Neuronal stem cell (in vitro differentiated cells): Measurements from ENCODE around the gene SUPT20H.

Experiments used
- DNase-seq: peaks from one replicate; pipeline ENCODE4 v3.0.0-alpha.2; 2013; ENCODE audit warnings: low spot score
- H2AFZ ChIP-seq: one replicate; pipeline ENCODE4 v1.6.1; 2013; ENCODE audit warnings: mild to moderate bottlenecking, low read length, inconsistent platforms
- H2AK5ac ChIP-seq: 2 replicates; pipeline ENCODE4 v1.6.1; 2013; ENCODE audit warnings: low read depth, mild to moderate bottlenecking, inconsistent platforms, low read length, moderate library complexity, mixed read lengths
- H2BK120ac ChIP-seq: 2 replicates; pipeline ENCODE4 v1.6.1; 2013; ENCODE audit warnings: low read depth, mild to moderate bottlenecking, inconsistent platforms, low read length, moderate library complexity, mixed read lengths
- H2BK12ac ChIP-seq: one replicate; pipeline ENCODE4 v1.6.1; 2013; ENCODE audit warnings: low read length, inconsistent platforms
- H2BK15ac ChIP-seq: 2 replicates; pipeline ENCODE4 v1.6.1; 2013; ENCODE audit warnings: mild to moderate bottlenecking, low read length, inconsistent platforms, mixed read lengths
- H2BK5ac ChIP-seq: one replicate; pipeline ENCODE4 v1.6.1; 2013; ENCODE audit warnings: inconsistent platforms, mild to moderate bottlenecking, low read length, moderate library complexity
- H3K14ac ChIP-seq: one replicate; pipeline ENCODE4 v1.6.1; 2013; ENCODE audit warnings: low read length, inconsistent platforms
- H3K18ac ChIP-seq: 2 replicates; pipeline ENCODE4 v1.6.1; 2013; ENCODE audit warnings: low read length, inconsistent platforms
- H3K23ac ChIP-seq: 2 replicates; pipeline ENCODE4 v1.6.1; 2013; ENCODE audit warnings: low read depth, mild to moderate bottlenecking, mixed read lengths, low read length, inconsistent platforms; ENCODE audit not compliant: poor library complexity
- H3K27ac ChIP-seq: replicated peaks from 3 replicates; pipeline ENCODE4 v1.5.1; 2013; ENCODE audit warnings: low read length, inconsistent platforms
- H3K27me3 ChIP-seq, 3 experiments: 2 replicates each; pipeline ENCODE4 v1.6.1; 2013; ENCODE audit warnings: low read length in 3 of 3, mild to moderate bottlenecking in 2 of 3, inconsistent platforms in 1 of 3, low read depth in 1 of 3, mixed read lengths in 1 of 3, moderate library complexity in 1 of 3; ENCODE audit not compliant: control insufficient read depth in 3 of 3, insufficient read depth in 3 of 3
- H3K36me3 ChIP-seq, 2 donors: replicated peaks in 1 of 2; 2 replicates each; pipeline ENCODE4 v1.6.1; 2013; ENCODE audit warnings: low read length in 2 of 2; ENCODE audit not compliant: control insufficient read depth in 2 of 2, insufficient read depth in 2 of 2
- H3K4ac ChIP-seq: 2 replicates; pipeline ENCODE4 v1.6.1; 2013; ENCODE audit warnings: inconsistent platforms, mild to moderate bottlenecking, low read length, moderate library complexity
- H3K4me1 ChIP-seq, 2 donors: 1 replicate in 1 of 2; 2 replicates in 1 of 2; pipeline ENCODE4 v1.6.1; 2013; ENCODE audit warnings: low read length in 2 of 2, low read depth in 1 of 2; ENCODE audit not compliant: control insufficient read depth in 2 of 2, insufficient read depth in 1 of 2
- H3K4me2 ChIP-seq: one replicate; pipeline ENCODE4 v1.6.1; 2013; ENCODE audit warnings: mild to moderate bottlenecking, low read length, inconsistent platforms; ENCODE audit not compliant: insufficient read depth, poor library complexity, severe bottlenecking
- H3K4me3 ChIP-seq, 2 donors: 2 replicates each; pipeline ENCODE4 v1.5.1; 2013; ENCODE audit warnings: low read length in 2 of 2, mild to moderate bottlenecking in 2 of 2, inconsistent platforms in 1 of 2, moderate library complexity in 1 of 2
- H3K79me1 ChIP-seq: one replicate; pipeline ENCODE4 v1.6.1; 2013; ENCODE audit warnings: low read depth, mild to moderate bottlenecking, inconsistent platforms, low read length, moderate library complexity
- H3K9ac ChIP-seq: one replicate; pipeline ENCODE4 v1.6.1; 2013; ENCODE audit warnings: mild to moderate bottlenecking, low read depth, low read length, inconsistent platforms; ENCODE audit not compliant: poor library complexity
- H3K9me3 ChIP-seq, 2 donors: replicated peaks in 1 of 2; 2 replicates each; pipeline versions ENCODE3 to v1.6.1; 2013; ENCODE audit warnings: low read length in 2 of 2, mild to moderate bottlenecking in 2 of 2, inconsistent platforms in 1 of 2, low read depth in 1 of 2, mixed read lengths in 1 of 2, moderate library complexity in 1 of 2; ENCODE audit not compliant: control insufficient read depth in 2 of 2, insufficient read depth in 1 of 2
- H4K8ac ChIP-seq: one replicate; pipeline ENCODE4 v1.6.1; 2013; ENCODE audit warnings: low read depth, mild to moderate bottlenecking, inconsistent platforms, low read length, moderate library complexity
- H4K91ac ChIP-seq: one replicate; pipeline ENCODE4 v1.6.1; 2013; ENCODE audit warnings: low read length, low read depth, mild to moderate bottlenecking, inconsistent platforms; ENCODE audit not compliant: poor library complexity
- WGBS, 2 donors: extraction: QIAGEN DNeasy Blood & Tissue Kit; methylation state at CpG; one replicate each; pipeline ENCODE4 v1.1.7; 2013; ENCODE audit warnings: missing lambda C conversion rate in 2 of 2, mixed read lengths in 1 of 2; ENCODE audit not compliant: insufficient read length in 2 of 2, insufficient replicate concordance in 1 of 2; ENCODE audit errors: extremely low coverage in 2 of 2; 5-methylcytosine and 5-hydroxymethylcytosine counted together

The SUPT20H gene

GRCh38 chr13:37106642-37107041 lies 47.2 kb upstream of the SUPT20H start:
- Histone ChIP-seq H2BK120ac (no peak overlapping the region), H3K79me1 (no peaks in the 10 kb centered on the region), H3K14ac (no peak overlapping the region), H3K9ac (no peak overlapping the region), H2AK5ac (no peak overlapping the region), H3K27ac (no peak overlapping the region), H3K23ac (no peak overlapping the region), H3K4me1 (peaks cover 0 to 22% of the 10 kb centered on the region in 2 donors), H4K91ac (no peak overlapping the region), H3K4me3 (no peak overlapping the region), H4K8ac (no peak overlapping the region), H2BK5ac (no peak overlapping the region), H2AFZ (peak overlapping the region; percentile 70), H3K27me3 (no peaks in the 10 kb centered on the region), H3K4ac (no peak overlapping the region), H2BK15ac (no peak overlapping the region), H3K18ac (no peak overlapping the region), H3K4me2 (no peak overlapping the region), H3K9me3 (peaks cover 0 to 10% of the 10 kb centered on the region in 2 donors), H3K36me3 (no peaks in the 10 kb centered on the region), H2BK12ac (no peak overlapping the region)
- DNase-seq = no peak
- WGBS, 2 donors = no CpG with 5 or more reads among the region's 2 CpGs

- H3K36me3 ChIP-seq = no peaks in the 10 kb centered on the region
These were observed 45.8 kb upstream of the SUPT20H start, which contains the start of gene CSNK1A1L for GRCh38 chr13:37105251-37105714. Gene CSNK1A1L, minus strand, starts transcription at chr13:37105664. Its CDS starts 408 bp downstream, at chr13:37105256.

GRCh38 chr13:37102896-37103295 lies 43.4 kb upstream of the SUPT20H start:
- Histone ChIP-seq H3K9ac (no peak overlapping the region), H3K14ac (no peak overlapping the region), H3K79me1 (no peaks in the 10 kb centered on the region), H3K4me3 (no peak overlapping the region), H4K91ac (no peak overlapping the region), H3K36me3 (no peaks in the 10 kb centered on the region), H3K27ac (no peak overlapping the region), H3K9me3 (peaks cover 0 to 10% of the 10 kb centered on the region in 2 donors), H2BK5ac (no peak overlapping the region), H3K27me3 (no peaks in the 10 kb centered on the region), H2BK15ac (no peak overlapping the region), H2BK12ac (no peak overlapping the region), H2BK120ac (no peak overlapping the region), H3K18ac (no peak overlapping the region), H3K23ac (no peak overlapping the region), H3K4ac (no peak overlapping the region), H2AFZ (no peak overlapping the region), H3K4me2 (no peak overlapping the region), H3K4me1 (peaks cover 0 to 22% of the 10 kb centered on the region in 2 donors), H4K8ac (no peak overlapping the region), H2AK5ac (no peak overlapping the region)
- no CpG with 5 or more reads among the region's 4 CpGs for WGBS, 2 donors
- no peak for DNase-seq

More at GRCh38 chr13:37105251-37105714, 45.8 kb upstream of the SUPT20H start, which contains the start of gene CSNK1A1L:
- no peak within 1 kb of the TSS for H2BK12ac ChIP-seq
- H2BK5ac ChIP-seq = no peak within 1 kb of the TSS
- H4K8ac ChIP-seq = no peak within 1 kb of the TSS
- H3K4me1 ChIP-seq = peaks cover 0 to 22% of the 10 kb centered on the region in 2 donors
- H2BK15ac ChIP-seq = no peak within 1 kb of the TSS
- no peak within 1 kb of the TSS for H3K4me2 ChIP-seq
- H4K91ac ChIP-seq = no peak within 1 kb of the TSS
- no peak within 1 kb of the TSS for H2AK5ac ChIP-seq
- H2AFZ ChIP-seq = peak within 1 kb of the TSS; percentile 70
- peak within 1 kb of the TSS; percentile 29 for H3K18ac ChIP-seq
- WGBS, 2 donors = no CpG with 5 or more reads among the region's 26 CpGs
- no peak within 1 kb of the TSS for H3K9ac ChIP-seq
- H3K23ac ChIP-seq = no peak within 1 kb of the TSS
- no peak within 1 kb of the TSS for H3K4me3 ChIP-seq
- no peak within 1 kb of the TSS for H2BK120ac ChIP-seq
- H3K14ac ChIP-seq = peak within 1 kb of the TSS; percentile 47
- no peak within 1 kb of the TSS for H3K27ac ChIP-seq
- no peak for DNase-seq
- H3K9me3 ChIP-seq = peaks cover 0 to 10% of the 10 kb centered on the region in 2 donors
- H3K27me3 ChIP-seq = no peaks in the 10 kb centered on the region
- H3K4ac ChIP-seq = no peak within 1 kb of the TSS
- H3K79me1 ChIP-seq = no peaks in the 10 kb centered on the region

- Histone ChIP-seq H3K18ac (no peak overlapping the region), H3K9me3 (peaks cover 0 to 10% of the 10 kb centered on the region in 2 donors), H2AFZ (no peak overlapping the region), H4K8ac (no peak overlapping the region), H3K27me3 (no peaks in the 10 kb centered on the region), H3K27ac (no peak overlapping the region), H3K14ac (no peak overlapping the region), H3K36me3 (no peaks in the 10 kb centered on the region), H2BK15ac (no peak overlapping the region), H3K4me1 (peaks cover 0 to 14% of the 10 kb centered on the region in 2 donors), H2BK120ac (no peak overlapping the region), H4K91ac (no peak overlapping the region), H3K9ac (no peak overlapping the region), H3K4me3 (no peak overlapping the region), H3K79me1 (no peaks in the 10 kb centered on the region), H3K4ac (no peak overlapping the region), H3K23ac (no peak overlapping the region), H2BK12ac (no peak overlapping the region), H2AK5ac (no peak overlapping the region), H2BK5ac (no peak overlapping the region), H3K4me2 (no peak overlapping the region)
- WGBS, 2 donors = no CpG with 5 or more reads among the region's 1 CpG
- DNase-seq = no peak
These were observed 41.7 kb upstream of the SUPT20H start for GRCh38 chr13:37101201-37101600.
